HG02763 (cell line): ENCODE results near the gene CCDC33.

Source experiments
- ATAC-seq: cut with Tn5 transposase; IDR thresholded peaks from one replicate; pipeline ENCODE4 v1.9.1; 2021; ENCODE audit warnings: mild to moderate bottlenecking, moderate library complexity; ENCODE audit not compliant: unreplicated experiment

CCDC33 gene

DNA sequence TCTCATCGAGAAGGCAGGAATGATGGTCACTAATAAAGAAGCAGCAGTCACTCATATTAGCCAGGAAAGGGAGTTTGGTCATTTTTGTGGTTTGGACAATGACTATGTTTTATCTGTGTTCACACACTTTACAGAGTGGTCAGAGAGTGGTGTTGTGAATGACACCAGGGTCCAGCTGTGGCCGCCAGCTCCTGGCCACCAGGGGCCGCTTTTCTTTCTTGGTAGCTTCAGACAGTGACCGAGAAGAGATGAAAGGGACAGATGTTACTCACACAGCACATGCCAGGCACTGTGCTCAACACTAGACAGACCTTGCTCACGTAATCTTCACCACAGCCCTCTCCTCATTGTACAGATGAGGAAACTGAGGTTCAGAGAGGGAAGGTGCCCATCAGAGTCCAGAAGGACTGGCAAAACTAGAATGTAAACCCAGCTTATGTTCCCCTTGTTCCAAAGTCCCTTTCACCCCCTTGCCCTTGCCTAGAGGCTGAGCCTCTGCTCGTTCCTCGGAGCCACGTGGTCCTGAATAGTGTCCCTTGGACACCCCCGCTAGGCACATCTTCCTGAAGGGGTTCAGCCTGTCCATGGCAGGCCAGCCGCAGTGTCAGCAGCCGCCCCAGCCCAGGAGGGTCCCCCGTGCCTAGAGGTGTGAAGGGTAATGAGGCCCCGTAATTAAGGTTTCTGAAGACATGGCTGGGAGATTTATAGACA lies 75.8 kb downstream of the CCDC33 start:
- ATAC-seq, result no peak

DNA sequence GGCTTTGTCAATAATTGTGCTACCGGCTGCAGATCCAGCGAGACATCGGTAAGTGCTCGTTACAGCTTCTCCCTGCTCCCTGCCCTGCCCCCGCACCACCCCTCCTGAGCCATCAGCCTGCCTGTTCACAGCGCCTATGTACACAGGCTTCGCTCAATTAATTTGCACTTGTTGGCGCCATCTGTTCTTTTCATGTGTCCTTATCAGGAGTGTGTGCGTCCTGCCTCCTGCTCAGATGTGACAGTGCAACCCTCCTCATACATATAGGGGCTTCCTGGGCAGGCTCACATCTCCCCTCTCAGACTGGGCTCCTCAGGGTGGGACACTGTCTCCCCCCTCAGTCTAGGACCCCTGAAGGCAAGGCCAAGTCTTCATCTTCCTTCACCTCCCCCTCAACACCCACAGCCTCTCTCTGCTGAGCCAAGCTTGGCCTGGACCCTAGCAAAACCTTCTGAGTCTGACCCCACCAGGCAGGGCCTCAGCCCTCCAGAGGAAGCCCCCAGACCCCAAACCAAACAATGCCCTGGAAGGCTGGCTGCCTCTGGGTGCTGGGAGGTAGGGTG lies 76.4 kb downstream of the CCDC33 start:
- ATAC-seq, result no peak

DNA sequence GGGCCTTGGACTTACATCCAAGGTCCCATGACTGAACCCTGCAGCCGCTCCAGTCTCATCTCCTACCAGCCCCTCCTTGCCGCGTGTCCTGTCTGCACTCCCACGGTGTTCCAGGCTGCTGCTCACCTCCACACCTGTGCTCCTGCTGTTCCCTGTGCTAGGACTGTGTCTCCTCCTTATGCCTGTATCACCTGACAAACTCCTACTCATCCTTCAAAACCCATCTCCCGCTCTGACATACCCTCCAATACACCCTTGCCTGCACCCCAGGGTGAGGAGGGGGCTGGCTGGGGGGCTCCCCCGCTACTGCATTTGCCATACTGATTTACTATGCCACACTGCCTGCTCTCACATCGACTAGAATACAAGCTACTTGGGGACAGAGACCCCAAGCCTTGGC lies 77.8 kb downstream of the CCDC33 start:
- ATAC-seq, result no peak

DNA sequence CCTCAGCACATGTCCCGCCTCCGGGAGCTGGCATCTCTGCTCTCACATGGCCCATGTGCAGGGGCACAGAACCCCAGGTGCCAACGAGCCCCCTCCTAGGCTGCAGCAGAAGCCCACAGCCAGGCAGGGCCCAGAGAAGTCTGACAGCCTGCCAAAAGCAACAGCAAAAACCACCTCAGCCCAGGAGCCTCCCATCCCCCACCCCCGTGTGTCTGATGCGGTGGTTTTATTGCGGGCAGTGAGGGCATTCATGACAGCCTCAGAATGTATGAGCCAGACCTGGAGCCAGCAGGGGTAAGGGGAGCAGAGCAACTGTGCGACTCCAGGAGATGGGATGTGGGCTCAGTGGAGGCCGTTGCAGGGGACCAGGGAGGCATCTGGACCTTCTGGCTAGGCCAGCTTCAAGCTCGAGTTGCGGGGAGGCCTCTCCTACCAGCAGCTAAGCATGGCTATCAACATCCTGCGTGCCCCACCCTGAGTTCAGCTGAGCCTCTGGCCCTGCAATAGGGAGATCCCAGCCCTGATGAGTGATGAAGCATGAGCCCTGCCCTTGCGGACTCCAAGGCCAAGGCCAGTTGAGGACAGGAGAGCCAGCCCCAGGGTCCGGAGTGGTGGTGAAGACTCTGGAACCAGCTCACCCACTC lies 78.8 kb downstream of the CCDC33 start:
- no peak for ATAC-seq

DNA sequence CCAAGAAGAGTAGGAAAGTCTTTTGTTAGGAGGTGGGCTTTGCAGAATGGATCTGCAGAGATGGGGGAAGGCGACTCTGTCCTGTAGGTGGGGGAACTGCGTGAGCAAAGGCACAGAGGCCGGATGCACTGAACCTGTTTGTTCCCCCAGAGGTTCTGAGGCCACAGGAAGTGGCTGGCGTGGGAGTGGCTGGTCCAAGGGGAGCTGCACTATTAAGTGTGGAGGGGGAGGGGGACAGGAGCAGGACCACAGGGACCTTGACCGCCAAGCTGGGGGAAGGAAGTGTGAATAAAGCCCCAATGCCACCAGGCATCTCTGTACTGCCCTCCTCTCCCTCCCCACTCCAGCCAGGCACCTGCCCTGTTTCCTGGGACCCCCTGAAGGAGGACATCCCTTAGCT lies 79.5 kb downstream of the CCDC33 start:
- no peak for ATAC-seq

DNA sequence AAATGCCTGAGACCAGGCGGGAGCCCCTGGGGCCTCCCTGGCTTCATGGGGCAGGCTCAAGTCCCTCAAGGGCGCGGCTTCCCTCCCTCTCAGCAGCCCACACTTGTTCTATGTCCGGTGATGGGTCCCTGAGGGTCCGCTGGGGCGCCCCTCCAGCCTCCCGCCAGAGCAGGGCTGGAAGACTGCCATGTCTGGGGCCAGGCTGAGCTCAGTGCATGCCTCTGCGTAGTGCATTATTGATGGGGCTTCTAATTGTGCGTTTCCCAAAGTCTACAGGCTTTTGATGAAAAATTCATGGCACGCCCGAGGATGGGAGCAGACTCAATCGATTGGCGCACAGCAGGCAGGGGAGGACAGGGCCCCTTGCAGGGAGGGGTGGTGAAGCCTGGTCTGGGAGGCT lies 80.0 kb downstream of the CCDC33 start:
- ATAC-seq, result no peak

DNA sequence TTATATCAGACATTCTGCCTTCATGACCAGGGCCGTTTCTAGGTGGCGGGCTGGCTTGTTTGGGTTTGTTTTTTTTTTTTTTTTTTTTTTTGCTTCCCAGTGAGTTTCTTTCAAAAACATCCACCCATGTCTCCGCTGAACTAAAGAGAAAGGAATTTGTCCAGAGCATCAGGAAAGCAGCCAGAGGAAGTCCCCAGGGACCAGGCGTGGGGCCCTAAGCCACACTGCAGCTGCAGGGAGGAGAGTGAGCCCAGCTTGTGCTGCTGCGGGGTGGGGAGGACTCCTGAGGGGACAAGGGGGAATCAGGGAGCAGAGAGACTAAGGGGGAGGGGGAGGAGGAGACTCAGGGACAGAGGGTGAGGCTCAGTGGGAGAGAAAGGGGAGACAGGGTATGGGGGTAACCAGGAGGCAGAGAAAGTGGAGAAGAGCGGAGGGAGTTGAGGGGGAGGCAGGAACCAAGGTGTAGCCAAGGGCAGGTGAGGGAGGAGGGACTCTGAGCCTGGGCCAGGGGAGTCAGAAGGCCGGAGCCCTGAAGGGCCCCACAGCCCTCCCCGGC lies 81.8 kb downstream of the CCDC33 start:
- no peak for ATAC-seq

DNA sequence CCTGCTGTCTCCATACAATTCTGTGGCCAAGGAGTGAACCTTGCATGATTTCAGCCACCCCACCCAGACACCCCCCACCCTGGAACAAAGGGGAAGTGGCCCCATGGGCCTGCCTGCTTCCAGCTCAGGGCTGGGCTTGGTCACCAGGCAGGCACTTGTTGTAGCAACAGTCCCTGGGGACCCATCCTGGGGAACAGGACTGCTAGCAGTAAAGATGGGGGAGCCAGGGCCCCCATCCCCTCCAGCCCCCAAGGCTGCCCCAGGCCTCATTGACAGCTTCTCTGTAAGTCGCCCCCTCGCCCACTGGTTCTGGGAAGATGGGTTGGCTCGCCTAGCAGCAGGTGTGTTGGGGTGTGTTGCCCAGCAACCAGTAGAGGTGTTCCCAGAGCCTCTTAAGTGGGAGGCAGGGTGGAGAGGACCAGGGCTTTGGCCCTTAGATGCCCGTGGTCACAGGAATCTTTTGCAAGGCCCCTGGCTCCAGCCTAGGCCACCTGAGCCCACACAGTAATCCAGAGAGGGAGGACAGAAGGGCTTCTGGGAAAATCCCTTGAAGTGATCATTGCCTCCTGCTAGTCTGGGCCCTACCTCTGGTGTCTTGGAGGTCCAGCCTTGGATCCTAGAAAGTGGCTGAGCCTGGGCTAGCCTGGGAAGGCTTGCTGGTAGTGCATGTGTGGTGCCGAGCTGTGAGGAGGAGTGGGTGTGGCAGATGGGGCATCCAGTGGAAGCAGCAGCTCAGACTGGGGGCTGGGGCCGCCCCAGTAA lies 82.4 kb downstream of the CCDC33 start:
- no peak for ATAC-seq

DNA sequence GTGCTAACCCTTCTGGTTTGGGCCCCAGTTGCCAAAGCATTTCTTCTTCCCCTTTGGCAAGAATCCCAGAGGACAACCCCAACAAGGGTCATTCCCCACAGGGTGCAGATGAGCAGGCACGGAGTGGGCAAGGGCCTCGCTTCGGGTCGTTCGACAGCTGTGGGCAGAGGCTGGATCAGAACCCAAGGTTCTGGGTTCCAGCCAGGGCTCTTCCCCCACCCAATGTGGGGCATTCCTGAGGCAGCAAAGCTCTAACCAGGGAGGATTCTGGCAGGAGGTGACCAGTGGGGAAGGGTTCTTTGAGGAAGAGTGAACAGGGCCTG lies 83.0 kb downstream of the CCDC33 start:
- ATAC-seq, result no peak

DNA sequence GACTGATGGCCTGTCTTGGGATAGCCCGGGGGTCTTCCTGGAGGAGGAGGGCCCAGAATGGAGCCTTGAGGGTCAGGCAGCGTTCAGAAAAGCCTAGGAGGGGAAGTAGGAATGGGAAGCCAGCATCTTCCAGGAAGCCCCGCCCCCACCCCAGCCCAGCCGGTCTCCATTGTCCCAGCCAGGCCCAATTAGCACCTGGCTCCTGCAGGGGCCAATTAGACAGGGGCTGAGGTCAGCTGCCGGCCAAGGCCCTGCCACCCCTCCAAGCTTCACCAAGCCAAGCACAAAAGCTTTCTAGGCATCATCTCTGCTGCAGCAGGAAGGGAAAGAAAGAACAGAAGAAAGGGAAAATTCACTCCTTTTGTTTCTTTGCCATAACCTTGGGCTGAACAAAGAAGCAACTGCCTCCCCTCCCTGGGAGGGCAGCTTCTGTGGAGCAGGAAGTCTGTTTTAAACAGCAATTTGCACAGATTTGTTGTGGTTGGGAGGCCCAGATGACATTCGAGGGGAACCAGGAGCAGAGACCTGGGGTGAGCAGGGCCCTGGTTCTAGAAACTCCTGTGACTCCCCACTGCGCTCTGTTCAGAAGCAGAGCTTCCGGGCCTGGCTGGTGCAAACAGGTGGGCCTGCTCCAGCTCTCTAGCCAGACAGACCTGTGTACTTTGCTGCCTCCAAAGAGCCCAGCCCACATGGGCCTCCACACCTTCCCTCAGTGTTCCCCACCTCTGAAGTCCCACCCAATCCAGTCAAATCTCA lies 83.6 kb downstream of the CCDC33 start:
- no peak for ATAC-seq

DNA sequence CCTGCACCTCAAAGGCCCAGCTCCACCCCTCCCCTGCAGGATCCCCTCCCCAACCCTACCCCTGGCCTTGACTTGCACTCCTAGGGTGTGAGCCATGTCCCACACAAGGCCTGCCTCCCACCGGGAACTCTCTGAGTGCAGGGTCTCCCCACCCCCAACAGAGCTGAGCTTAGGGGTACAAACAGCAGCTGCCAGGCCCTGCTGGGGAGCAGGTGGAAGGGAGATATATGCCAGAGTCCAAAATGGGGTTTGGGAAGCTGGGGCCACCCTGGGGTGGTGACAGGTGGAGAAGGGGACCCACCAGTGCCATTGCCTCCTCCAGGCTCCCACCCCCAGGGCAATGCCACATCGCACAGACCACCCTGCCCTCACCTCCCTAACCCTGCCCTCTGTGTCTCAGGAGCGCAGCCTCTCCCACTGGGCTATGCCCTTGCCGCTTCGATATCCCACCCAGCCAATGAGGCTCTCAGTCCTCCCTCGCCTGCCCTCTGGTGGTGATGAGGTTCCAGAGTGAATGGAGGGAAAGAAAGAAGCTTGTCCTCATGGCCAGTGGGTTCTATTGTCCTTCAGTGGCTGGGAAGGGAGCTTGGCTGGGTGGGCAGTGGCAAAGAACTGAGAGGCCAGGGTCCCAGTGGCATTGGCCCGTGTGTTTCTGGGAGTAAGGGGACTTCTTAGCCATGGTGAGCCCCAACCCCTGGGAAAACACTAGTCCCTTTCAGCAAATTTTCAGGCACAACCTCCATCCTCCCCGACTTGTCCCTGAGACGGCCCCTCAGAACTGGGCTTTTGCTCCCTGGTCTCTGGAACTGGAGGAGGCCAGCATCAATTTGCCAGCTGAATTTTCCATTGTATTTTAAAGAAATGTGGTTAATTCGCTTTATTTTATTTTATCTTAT lies 84.5 kb downstream of the CCDC33 start:
- no peak for ATAC-seq

DNA sequence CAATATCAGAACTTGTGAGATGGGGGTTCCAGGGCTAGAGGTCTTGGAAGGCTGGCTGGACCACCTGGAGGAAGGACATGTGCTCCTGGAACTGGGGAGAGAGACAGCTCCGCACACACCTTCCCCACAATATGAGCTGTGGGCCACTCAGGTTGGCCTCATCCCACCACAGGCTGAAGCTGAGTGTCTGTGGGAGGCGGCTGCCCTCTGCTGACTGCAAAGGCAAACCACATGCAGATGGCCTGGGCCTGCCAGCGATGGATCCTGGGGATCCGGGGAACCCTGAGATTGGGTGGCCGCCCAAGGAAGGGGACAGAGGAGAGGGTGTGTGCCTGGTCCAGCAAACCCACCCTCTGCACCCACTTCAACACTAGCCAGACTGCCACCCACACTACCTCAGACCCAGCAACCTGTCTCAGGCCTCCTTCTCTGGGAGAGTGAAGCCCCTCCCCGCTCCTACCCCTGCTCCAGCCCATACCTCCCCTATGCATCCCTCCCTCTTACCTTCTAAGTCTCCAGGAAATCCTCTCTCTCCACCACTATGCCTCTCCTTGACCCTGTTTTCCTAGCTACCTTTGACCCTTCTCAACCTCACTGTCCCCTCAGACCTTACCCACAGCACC lies 86.5 kb downstream of the CCDC33 start:
- ATAC-seq, result no peak

DNA sequence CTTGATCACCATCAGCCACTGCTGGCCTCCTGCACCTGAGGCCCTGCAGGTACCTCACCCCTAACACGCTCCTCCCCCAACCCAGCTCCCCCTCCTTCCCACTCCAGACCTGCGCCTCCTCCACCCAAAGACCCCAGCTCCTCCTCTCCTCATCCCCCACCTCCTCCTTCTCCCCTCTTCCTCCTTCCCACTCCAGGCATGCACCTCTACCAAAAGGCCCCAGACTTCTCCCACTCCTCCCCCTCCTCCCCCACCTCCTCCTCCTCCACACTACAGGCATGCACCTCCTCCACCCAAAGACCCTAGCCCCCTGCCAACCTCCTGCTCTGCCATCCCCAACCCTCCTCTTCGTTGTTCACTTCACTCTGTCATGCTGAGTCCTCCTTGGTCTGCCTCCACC lies 88.6 kb downstream of the CCDC33 start:
- no peak for ATAC-seq

DNA sequence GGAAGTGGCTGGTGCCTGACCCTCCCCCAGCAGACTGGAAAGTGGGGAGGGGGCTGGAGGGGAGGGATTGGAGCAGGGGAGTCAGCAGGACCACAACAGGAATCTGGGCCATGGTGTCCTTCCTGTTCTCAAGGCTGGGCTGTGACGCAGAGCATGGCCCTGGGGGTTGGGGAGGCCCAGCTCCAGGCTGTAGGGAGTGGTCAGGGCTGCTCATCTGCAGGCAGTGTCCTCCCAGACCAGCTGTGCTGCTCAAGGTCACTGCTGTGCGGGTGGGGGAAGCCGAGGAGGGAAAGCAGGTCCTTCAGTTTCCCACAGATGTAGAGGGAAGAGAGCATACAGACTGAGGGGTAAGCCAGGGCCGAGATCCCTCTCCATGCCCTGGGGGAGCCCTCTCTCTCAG lies 90.6 kb downstream of the CCDC33 start:
- no peak for ATAC-seq

DNA sequence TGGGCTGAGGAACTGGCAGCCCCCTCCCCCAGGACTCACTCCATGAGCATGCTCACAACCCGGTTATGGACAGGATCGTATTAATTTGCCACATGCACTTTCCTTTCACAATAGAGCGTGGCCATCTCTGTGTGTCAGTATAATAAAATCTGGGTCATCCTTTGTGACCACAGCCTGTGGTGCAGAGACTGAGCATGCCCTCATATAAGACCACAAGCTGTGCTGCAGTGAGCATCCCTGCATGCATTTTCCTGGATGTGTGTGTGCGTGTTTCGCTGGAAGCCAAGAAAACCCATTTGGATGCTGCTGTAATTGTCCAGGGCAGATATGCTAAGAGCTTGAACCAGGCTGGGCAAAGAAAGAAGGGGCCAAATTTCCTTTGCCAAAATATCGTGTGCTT lies 91.6 kb downstream of the CCDC33 start:
- no peak for ATAC-seq

DNA sequence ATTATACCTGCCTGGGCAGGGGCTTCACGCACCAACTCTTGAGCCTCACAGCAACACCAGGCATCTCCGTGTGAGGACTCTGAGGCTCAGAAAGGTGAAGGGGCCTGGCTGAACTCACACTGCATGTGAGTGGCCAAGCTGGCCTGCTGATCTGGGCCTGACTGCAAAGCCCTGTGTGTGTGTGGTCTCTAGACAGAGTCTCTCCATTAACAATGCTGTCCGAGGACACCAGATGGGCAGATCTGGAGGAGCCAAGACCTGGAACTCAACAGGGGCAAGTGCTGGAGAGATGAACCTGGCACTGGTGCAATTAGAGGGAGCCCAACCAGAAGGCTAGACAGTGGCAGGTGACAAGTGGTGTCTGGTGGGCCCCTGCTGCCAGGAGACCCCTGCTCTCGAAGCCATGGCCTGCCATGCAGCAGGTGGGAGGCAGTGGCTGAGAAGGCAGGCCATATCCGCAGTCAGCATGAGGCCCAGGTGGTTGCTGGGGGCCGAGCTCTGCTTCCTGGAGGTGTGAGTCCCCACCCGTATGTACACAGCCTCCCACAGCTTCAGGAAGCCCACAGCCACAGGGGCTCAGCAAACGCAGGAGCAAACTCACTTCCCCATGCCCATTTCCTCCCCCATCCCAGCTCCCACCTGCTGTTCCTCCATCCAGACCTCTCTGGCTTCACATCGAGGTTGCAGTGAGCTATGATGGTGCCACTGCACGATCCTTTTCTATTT lies 92.4 kb downstream of the CCDC33 start:
- no peak for ATAC-seq

DNA sequence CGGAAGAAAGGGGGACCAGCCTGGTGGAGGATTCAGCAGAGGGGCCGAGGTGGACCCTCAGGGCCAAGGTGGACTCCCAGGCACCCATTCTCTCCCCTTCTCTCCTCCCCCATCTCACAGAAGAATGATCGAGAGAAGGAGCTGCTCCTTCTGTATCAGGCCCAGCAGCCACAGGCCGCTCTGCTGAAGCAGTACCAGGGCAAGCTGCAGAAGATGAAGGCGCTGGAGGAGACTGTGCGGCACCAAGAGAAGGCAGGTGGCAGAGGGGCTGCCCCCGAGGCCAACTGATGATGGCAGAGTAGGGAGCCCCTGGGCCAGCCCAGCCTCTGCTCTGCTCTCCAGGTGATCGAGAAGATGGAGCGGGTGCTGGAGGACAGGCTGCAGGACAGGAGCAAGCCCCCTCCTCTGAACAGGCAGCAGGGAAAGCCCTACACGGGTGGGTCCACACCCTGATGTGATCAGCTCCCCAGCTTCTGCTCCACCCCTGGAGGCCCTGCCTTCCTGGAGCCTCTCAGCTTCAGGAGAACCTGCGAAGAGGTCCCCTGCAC lies 94.8 kb downstream of the CCDC33 start:
- no peak for ATAC-seq

DNA sequence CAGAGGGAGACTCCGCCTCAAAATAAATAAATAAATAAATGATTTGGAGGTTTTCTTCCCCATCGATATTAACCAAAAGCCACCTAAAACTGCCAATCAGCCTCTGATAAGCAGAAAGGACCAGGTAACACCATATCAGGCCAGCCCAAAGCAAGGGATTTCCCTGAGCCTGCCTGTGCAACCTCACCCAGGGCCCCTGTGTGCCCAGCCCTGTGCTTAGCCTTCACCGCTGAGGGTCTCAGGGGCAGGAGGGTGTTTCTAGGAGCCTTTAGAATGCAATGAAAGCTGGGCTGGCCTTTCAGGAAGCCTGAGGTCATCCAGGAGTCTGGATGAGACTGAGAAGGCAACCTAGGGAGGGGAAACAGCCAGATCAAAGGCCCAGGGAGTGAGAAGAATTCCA lies 95.9 kb downstream of the CCDC33 start:
- no peak for ATAC-seq

DNA sequence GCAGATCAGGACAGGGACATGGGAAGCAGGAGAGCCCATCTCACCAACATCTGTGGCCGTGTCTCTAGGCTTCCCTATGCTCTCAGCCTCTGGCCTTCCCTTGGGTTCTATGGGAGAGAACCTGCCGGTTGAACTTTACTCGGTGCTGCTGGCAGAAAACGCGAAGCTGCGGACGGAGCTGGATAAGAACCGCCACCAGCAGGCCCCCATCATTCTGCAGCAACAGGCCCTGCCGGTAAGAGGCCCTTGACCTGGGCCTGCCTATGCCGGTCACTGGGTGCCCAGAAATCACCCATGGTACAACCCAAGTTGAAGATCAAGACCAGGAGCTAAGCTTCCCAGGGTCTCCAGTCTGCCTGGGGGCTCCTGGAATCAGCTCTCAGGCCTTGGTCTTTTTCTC lies 96.5 kb downstream of the CCDC33 start:
- ATAC-seq, result no peak
